Islet of Langerhans (tissue), 1 donor: ENCODE data around the gene ADM2.

Experiments
- FAIRE-seq: peaks from one replicate; lab custom pipeline; 2011; peaks lifted over from hg19 to GRCh38; lab: Jason Lieb, UNC

The ADM2 gene

DNA sequence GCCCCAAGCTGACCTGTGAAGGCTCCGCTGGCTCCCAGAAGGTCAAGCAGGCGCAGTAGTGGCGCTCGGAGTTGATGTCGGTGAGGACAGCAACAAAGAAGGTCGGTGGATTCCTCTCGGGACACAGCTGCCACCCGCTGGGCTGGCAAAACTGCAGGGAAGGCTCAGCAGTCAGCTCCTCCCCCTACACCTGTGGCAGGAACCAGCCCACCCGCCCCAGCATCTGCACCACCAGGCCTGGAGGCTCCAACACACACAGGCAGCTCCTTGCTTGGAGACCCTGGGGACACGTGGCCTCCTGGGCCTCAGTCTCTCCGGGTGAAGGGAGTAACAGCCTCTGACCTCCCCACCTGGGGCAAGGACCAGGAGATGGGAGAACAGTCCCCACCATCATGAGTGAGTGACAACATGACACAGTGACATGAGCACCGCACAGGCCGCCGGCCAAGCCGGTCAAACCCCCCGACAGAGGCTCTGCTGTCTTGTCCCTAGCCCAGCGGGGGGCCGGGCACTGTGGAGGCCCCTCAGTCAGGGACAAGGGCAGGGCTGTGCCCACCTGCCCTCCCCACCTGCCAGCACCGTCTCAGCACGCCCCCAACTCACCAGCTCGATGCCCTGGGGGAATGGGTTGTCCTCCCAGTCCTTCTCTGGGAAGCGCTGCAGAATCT lies 13.4 kb upstream of the ADM2 start:
- no peak for FAIRE-seq

DNA sequence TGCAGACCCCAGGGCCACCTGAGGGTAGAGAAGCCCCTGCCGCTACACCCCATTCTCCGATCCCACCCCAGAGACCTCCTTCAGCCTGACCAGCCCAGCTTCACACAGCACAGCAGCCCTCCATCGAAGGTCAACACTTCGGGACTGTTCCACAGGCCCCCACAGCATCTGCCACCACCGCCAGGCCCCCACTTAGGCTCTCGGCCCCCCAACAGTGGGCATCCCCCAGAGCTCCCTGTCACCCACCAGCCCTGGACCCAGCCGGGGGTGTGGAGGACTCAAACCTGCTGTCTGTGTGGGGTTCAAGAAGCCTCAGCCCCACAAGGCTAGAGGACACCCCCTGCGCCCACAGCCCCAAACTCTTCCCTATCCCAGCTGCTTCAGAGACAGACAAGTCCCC lies 12.7 kb upstream of the ADM2 start:
- FAIRE-seq: no peak

DNA sequence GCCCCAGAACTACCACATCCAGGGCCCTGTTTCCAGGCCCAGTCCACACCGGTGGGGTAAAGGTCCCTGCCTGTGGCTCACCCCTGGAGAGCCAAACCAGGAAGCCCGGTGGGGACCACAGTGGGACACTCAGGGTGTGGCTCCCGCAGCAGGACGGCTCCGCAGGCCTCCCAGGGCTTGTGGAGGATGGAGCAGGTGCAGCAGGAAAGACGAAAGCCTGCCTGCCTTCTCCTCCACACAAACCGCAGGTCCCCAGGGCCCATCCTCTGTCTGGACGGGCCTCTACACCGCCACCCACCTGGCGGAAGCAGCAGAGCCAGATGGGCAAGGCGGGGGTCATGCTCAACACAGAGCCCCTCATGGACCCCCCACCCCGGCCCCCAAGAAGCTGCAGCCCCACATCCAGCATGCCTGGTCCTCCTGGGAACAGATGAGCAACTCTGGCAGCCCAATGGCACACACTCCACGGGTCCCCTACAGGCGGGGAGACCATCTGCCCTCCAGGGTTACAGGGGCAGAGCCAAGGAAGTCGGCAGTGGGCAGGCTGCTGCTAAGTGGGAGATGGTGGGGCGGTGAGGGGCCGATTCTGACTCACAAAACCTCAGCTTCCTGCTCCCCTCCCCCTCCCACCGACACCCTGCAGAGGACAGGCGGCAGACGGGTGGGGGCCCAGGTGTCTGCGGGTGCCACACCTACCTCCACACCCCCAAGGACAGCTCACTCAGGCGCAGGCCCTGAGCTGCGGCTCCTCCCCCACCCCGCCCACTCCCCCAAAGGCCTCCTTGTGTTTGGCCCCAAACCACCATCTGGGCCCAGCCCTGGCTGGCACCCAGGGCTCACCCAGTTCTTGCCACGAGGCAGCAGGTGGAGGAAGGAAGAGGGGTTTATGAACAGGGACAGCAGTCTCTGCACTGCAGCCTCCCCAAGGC lies 11.7 kb upstream of the ADM2 start:
- no peak for FAIRE-seq

DNA sequence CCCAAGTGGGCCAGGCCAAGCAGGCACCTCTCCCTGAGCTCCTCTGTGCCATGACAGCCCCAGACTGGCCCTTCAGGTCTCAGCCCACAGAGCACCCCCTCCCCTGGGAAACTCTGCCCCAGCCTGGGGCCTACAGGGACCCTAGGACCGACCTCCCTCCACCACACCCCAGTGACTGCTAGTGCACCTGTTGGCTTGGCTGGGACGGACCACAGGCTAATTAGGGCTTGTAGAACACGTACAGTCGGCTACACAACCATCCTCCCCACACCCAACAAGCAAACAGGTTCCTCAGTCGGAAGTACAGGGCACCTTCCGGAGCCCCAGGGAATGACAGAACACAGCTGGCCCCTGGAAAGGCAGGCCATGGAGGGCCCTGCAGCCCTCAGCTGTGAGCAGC lies 10.9 kb upstream of the ADM2 start:
- FAIRE-seq: no peak

DNA sequence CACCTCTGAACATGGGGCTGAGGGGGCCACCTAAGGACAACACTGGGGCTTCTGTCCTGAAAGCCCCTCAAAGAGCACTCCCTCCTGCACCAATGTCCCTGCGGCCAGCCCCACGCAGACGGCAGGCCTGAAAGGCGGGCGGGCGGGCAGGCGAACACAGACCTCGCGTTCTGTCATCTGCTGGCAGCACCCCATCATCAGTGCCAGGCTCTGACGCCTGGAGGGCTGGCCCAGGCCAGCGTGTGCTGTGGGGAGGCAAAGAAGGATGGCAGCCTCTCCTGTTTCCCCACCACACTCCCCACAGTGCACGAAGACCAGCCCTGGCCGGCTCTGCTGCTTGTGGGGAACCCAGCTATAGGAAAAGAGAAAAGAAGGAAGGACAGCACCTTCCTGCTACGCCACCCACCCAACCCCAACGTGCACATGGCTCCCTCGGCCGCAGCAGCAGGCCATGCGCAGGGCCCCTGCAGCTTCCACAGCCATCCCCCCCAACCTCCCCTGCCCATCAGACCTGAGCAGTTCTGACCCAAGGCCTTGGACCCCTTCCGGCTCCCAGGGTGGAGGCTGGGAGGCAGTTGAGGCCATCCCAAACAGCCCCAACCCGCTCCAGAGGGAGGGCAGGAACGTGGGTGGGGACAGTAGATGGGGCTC lies 10.0 kb upstream of the ADM2 start:
- no peak for FAIRE-seq

DNA sequence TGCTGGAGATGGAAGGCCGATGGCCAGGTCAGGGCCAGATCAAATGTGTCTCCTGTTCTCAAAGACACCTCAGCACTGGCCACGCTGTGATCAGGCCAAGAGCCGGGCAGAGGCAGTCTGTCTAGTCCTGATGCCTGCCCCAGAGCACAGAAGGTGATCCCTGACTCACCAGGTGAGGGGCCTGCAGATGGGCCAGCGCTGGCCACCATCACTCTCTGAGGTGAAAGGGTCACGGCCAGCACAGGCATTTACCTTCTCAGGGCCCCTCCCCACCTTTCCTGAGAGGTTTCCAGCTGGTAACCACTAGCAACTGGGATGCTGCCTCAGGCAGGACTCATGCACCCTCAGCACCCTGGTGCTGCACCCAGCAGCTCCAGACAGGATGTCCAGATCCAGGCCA lies 9.4 kb upstream of the ADM2 start:
- FAIRE-seq: no peak

DNA sequence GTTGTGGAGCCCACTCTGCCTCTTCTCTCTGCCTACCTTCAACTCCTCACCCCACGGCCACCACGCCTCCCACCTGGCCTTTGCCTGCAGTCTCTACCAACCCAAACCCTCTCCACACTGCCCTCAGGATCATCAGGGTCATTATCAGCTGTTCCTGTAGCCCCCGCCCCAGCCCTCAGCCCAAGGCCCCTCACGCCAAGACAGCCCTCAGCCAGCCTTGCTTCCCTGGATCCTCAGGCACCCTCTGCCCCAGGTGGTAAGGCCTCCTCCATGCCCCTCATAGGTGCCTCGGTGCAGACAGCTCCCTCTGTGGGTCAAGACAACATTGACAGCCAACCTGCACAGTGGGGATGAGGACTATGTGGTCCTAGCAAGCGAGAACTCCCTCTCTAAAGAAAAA lies 8.3 kb upstream of the ADM2 start:
- FAIRE-seq: no peak

DNA sequence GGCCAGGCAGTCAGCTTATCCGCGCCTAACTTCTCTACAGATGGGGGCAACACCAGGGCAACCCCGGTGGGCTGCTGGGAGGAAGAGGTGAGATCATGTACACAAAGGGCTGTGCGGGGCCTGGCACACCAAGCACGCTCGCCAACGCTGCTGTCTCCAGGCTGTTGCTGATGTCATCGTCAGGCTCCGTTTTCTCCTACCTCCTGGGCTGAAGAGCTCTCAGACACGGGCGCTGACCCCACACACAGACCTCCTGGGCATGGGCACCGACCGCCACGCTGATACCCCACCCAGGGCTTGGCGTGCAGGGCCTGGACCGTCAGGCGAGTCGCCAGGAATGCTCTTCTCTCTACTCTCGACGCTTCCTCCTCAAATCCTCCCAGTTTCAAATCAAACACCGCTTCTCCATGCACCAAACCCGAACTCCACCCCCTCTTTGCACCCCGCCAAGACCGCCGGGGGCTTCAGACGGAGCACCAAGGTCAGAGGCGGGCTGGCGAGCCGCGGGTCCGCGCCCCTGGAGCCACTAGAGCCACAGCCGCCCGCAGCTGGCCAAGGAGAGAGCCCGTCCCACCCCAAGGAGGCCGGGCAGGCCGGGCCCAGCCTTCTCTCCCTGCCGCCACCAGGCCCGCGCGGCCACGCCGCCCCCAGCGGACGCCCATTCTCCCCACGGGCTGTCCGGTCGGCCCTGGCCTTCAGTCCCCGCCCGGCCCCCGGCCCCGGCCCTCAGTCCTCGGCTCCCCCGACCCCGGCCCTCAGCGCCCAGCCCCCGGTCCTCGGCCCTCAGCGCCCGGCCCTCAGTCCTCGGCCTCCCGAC lies 7.3 kb upstream of the ADM2 start:
- no peak for FAIRE-seq

DNA sequence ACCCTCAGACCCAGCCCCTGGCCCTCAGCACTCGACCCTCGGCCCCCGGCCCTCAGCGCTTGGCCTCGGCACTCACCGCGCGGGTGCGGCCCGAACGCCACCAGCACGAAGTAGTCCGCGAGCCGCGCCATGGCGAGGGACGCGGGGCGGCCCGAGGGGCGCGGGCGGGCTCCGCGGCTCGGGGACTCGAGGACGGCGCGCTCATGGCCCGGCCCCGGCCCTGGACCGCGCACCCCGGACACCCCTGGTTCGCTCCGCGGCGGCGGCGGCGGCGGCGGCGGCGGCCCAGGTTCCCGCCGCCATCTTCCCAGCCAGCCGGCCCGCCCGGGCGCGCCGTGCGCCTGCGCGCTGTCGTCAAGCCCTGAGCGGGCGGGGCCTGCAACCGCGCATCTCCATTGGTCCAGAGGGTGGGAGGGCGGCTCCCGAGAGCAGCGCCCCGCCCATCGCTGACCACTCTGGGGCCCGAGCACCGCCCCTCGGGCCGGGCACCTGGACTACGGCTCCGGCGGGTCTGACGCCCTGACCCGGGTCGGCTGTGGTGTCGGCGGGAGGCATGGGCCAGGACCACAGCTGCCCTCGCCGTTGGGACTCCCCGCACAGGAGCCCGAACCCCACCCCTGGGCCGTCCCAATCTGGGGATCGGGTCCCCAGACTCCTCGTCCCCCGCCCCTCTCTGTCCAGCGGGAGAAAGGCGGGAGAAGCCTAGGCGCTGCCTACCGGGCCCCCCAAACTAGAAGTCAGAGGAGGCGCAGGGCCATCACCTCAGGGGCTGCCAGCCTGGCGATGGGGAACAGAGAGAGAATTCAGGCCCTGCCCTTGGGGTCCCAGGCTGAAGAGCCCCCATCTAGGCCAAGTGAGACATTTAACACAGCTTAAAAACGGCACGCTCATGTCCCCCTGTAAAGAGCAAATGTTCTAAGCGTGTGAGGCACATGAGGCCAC lies 6.4 kb upstream of the ADM2 start, which contains the start of gene SBF1:
Gene SBF1 (minus strand): TSS at position 326 of the 942 bp plus-strand sequence. CDS start 195 bp downstream, at position 131.
- FAIRE-seq: no peak

DNA sequence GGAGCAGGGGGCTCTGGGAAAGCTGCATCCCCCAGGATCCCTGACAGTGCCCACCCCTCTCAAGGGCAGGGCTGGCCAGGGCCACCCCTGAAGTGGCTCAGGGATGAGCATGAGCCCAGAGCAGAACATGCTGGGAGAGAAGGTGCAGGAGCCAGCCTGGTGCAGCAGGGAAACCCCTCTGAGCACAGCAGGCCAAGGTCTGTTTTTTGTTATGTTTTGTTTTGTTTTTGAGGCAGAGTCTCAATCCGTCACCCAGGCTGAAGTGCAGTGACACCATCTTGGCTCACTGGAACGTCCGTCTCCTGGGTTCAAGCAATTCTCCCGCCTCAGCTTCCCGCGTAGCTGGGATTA lies 5.7 kb upstream of the ADM2 start:
- no peak for FAIRE-seq

DNA sequence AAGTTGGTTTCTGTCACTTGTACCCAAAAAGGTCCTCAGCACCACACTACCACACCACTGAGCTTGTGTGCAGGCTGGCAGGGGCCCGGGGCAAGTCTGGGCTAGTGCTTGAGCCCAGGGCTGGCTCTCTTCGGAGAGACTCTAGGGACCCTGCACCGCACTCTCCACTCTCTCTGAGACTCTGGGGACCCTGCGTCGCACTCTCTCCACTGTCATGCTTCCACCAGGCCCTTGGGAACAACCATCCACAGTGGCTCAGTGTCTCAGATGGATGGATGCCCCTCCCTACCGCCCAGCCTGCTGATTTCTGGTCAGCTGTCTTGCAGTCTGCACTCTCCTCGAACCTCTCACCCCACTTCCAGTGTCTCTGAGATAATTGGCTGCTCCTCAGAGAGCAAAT lies 4.5 kb upstream of the ADM2 start:
- FAIRE-seq: no peak

DNA sequence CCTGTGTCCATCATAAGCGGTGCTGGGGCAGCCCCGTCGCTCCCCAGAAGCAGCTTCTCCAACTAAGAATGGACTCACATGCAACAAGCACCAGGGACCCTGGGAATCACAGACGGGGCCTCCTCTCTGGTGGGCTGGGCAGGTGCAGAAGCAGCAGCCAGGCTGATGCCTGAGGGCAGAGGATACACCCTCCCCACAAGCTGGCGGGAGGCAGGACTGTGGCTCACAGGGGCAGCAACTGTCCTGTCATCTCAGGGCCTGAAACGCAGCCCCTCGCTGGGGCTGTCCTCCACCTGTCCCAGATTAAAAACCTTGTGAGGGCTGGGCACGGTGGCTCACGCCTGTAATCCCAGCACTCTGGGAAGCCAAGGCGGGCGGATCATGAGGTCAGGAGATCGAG lies 3.4 kb upstream of the ADM2 start:
- FAIRE-seq: no peak

DNA sequence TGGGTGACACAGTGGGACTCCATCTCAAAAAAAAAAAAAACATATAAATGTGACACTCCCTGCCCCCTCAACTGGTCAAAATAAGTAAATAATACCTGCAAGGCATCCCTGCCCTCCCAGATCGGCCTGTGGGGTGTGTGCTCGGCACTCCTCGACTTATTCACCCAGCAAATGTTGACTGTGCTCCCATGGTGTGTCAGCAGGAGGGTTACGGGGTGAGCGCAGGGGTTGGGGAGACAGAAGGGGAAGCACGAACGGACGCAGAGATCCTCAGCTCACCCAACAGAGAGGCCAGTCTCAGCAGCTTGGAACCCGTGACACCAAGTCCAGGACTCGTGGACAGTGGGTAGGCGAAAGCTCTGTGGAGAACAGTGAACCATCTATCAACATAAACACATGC lies 1.6 kb upstream of the ADM2 start:
- FAIRE-seq: no peak

DNA sequence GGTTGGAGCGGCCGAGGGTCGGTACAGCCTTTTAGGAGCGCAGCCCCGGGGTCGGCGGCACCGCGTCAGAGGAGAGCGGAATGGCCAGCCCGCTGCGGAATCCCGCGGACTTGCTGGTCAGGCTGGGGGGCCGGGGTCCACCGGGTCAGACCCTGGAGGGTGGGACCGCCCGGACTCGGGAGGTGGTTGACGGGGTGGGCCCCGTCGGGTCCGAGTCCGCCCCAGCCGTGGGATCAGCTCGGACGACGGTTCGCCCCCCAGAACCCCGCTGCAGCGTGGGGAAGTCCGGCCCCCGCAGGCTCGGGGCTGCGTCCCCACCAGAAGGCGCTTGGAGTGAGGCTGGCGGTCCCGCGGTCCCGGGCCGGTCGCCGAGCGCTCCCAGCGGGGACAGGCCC lies 301 bp upstream of the ADM2 start:
- no peak for FAIRE-seq

DNA sequence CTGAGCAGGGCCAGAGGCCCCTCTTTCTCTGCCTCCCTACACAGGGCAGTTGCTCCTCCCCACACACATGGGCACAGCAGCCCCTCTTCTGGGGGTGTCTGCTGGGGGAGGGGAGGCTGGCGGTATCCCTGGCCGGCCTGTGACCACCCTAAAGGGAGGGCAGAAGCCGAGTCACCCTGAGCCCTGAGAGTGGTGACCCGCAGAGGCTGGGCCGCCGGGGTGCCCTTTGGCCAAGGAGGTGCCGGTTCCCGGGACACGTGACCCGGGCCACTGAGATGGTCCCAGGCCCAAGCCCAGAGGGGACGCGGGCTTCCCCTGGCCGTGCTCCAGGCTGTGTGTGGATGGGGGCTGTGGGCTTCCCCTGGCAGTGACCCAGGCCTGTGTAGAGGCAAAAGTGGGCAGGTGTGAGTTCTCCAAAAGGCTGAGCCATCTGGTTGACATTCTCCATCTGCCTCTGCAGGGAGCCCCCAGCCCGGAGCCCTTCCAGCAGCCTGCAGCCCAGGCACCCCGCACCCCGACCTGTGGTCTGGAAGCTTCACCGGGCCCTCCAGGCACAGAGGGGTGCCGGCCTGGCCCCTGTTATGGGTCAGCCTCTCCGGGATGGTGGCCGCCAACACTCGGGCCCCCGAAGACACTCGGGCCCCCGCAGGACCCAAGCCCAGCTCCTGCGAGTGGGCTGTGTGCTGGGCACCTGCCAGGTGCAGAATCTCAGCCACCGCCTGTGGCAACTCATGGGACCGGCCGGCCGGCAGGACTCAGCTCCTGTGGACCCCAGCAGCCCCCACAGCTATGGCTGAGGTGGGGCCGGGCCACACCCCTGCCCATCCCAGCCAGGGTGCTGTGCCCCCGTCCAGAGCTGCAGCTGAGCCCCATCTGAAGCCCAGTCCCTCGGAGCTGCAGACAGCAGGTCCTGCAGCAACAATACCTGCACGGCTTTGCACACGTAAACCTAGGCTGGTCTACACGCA lies 1.0 kb downstream of the ADM2 start:
- FAIRE-seq: no peak

DNA sequence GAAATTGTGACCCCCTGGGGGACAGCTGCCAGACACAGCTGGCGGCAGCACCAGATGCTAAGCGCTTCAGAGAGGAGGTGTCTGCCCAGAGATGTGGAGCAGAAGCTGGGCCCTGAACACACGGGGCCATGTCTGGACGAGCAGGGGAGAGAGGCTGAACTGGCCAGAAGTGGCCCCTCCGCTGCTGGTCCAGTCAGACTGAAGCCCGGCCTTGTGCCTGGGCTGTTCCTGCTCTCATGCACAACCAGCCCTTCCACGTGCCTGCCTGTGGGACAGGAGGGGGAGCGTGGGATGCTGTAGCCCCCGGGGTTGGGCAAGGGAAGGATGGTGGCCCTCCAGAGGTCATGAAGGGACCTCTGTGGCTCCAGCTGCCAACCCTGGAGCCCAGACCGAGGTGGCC lies 1.8 kb downstream of the ADM2 start:
- no peak for FAIRE-seq

DNA sequence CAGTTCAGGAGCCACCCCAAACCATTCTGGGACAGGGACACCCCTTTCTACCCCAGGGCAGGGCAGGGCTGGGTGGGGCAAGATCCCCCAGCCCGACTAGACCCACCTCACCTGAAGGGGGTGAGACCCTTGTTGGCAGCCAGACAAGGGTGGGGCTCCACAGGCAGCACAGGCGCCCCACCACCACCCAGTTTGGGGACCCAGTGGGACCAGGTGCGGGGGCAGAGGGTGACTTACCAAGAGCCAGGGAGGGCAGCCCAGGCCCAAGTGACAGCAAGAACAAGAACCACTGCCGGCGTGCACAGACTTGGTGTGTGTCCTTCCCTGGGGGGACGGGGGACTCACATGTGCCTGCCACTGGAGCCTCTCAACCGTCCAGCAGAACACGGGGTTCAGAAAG lies 2.2 kb downstream of the ADM2 start:
- no peak for FAIRE-seq

DNA sequence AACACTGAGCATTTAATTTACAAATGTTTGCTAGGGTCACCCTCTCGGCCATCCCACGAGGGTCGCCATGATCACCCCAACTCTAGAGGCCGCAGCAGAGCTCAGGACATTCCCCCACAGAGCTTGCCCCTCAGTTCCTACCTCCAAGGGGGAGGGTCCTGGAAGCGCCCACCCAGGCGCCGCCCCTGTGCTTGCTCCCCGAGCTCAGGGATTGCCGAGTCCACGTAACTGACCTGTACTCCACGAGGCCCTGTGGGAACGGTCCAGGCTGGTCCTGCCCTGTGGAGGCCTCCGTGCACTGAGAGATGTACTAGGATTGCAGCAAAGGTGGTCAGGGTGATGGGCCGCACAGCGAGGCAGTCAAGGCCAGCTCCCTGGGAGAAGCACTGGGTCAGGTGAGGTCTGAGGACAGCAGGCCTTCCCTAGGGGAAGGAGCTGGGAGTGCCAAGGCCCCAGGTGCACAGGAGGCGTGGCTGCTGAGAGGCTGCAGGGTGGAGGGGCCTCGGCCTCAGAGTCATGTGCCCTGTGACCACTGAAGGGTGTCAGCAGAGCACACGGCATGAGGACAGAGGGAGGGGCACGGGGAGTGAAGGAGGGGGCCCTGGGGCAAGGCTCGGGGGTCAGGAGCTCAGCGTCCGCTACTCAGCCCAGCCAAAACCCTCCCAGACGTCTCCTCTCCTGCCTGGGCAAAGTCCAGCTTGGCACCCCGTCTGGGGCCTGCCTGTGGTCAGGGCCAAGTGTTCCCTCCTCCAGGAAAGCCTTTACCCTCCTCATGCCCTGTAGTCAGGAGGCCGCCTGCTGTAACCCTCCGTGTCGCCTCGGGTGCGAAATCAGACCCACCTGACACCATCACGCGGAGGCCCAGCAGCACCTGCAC lies 2.9 kb downstream of the ADM2 start:
- FAIRE-seq: no peak
